Activated CD4-positive, alpha-beta T cell treated with anti-CD3 and anti-CD28 coated beads for 36 hours (primary cell): ENCODE measurements around the gene CAVIN1. TPM values are rescaled to one million over a fixed set of nuclear protein-coding genes. Genes with fewer than 3 reads are reported as not detected.
A peak's percentile ranks its signal among the peaks of the same experiment; 100 is the strongest.
"Not testable (repeated sequence)": the region's sequence is repeated elsewhere in the genome, so short reads cannot be mapped to it uniquely, and the experiment has no call there.

Experiments
- ATAC-seq: fragments of 200-7000 bp; cut with Tn5 transposase; one replicate; pipeline ENCODE4 v1.10.0; 2021; ENCODE audit warnings: mild to moderate bottlenecking, moderate library complexity
- CTCF ChIA-PET: fragments of 350-600 bp; sonication (Branson Sonifier 250); formaldehyde crosslinking; loops from one replicate; lab custom pipeline; 2021; ENCODE audit warnings: antibody characterized with exemption; lab: Charles Lee
- POLR2A ChIA-PET: fragments of 350-600 bp; sonication (Branson Sonifier 250); formaldehyde crosslinking; loops from one replicate; lab custom pipeline; 2021; ENCODE audit warnings: antibody characterized with exemption, inconsistent platforms; lab: Charles Lee
- DNase-seq: peaks from one replicate; pipeline ENCODE4 v3.0.0-alpha.2; 2020
- H3K27ac Mint-ChIP-seq: one replicate; pipeline ENCODE4 v1.8.0; 2021; ENCODE audit warnings: mixed read lengths
- H3K27me3 Mint-ChIP-seq: one replicate; pipeline ENCODE4 v1.8.0; 2021; ENCODE audit warnings: mixed read lengths
- H3K36me3 Mint-ChIP-seq: one replicate; pipeline ENCODE4 v1.8.0; 2021; ENCODE audit warnings: low read depth, mixed read lengths
- H3K4me1 Mint-ChIP-seq: one replicate; pipeline ENCODE4 v1.8.0; 2021; ENCODE audit warnings: mixed read lengths
- H3K4me3 Mint-ChIP-seq: one replicate; pipeline ENCODE4 v1.8.0; 2021; ENCODE audit warnings: mild to moderate bottlenecking, moderate library complexity, mixed read lengths
- H3K9me3 Mint-ChIP-seq: one replicate; pipeline ENCODE4 v1.8.0; 2021; ENCODE audit warnings: low read depth, mixed read lengths
- intact Hi-C, 2 experiments: fragments of 100-400 bp; cut with DNase I in 1 of 2; cut with micrococcal nuclease in 1 of 2; formaldehyde crosslinking; loops; one replicate each; pipeline versions ENCODE4 v1.14.2 to v1.15.1; 2022 to 2024; cut with DNase I, micrococcal nuclease
- total RNA-seq, 2 experiments: library from RNA; stranded (reverse); gene quantifications; one replicate each; pipeline ENCODE4 v1.2.3, GENCODE V29; 2021

CAVIN1 gene
- total RNA-seq, 2 experiments from 2014 or later = 4.2 to 4.4 TPM

- no peaks in the 10 kb centered on the region for H3K36me3 Mint-ChIP-seq
- CTCF ChIA-PET = interaction anchor here (0.6 to 9.9 kb wide), 27 partner anchors 9 to 1936 kb away, joined by 3 to 228 read pairs (median 4); partner anchors contain the start of genes CAVIN1, GHDC, NAGLU and STAT3
- H3K4me1 Mint-ChIP-seq = peaks cover 19% of the 10 kb centered on the region
- peak; percentile 91 for DNase-seq
- POLR2A ChIA-PET = interaction anchor here (0.5 to 1.4 kb wide), 5 partner anchors 9 to 274 kb away, joined by 3 to 5 read pairs (median 4); no protein-coding TSS in a partner anchor
- H3K9me3 Mint-ChIP-seq = no peaks in the 10 kb centered on the region
- H3K4me3 Mint-ChIP-seq = no peak overlapping the region
- no peak overlapping the region for H3K27ac Mint-ChIP-seq
- no peaks in the 10 kb centered on the region for H3K27me3 Mint-ChIP-seq
- intact Hi-C loops = loop anchor here (1.0 to 5.0 kb wide), 8 partner anchors 84 to 439 kb away; partner anchors contain the start of gene CNP (in 1 of the 2)
- ATAC-seq = peak; percentile 69
Observed at GRCh38 chr17:42405963-42406495, 17.0 kb downstream of the CAVIN1 start.

- CTCF ChIA-PET = interaction anchor here (0.6 to 9.9 kb wide), 11 partner anchors 10 to 221 kb away, joined by 3 to 228 read pairs (median 21); partner anchors contain the start of gene STAT3
- POLR2A ChIA-PET = no interaction called here
- H3K36me3 Mint-ChIP-seq = no peaks in the 10 kb centered on the region
Observed at GRCh38 chr17:42405076-42405475, 18.0 kb downstream of the CAVIN1 start.

GRCh38 chr17:42404326-42405055 is 18.6 kb downstream of the CAVIN1 start:
- intact Hi-C loops = loop anchor here (5.0 kb wide), 2 partner anchors 222 to 437 kb away; partner anchors contain the start of genes CNP (in 1 of the 2) and KCNH4 (in 1 of the 2)
- H3K4me3 Mint-ChIP-seq = no peak overlapping the region
- H3K9me3 Mint-ChIP-seq = no peaks in the 10 kb centered on the region
- peaks cover 30% of the 10 kb centered on the region for H3K4me1 Mint-ChIP-seq
- POLR2A ChIA-PET = interaction anchor here (0.6 kb wide), 1 partner anchor 182 kb away, joined by 3 read pairs; no protein-coding TSS in a partner anchor
- CTCF ChIA-PET = interaction anchor here (0.5 to 9.9 kb wide), 13 partner anchors 11 to 221 kb away, joined by 3 to 228 read pairs (median 10); partner anchors contain the start of gene STAT3
- no peak for DNase-seq
- no peak for ATAC-seq
- no peaks in the 10 kb centered on the region for H3K27me3 Mint-ChIP-seq
- no peak overlapping the region for H3K27ac Mint-ChIP-seq
- H3K36me3 Mint-ChIP-seq = no peaks in the 10 kb centered on the region

More at GRCh38 chr17:42405076-42405475, 18.0 kb downstream of the CAVIN1 start:
- Mint-ChIP-seq H3K4me1 (peaks cover 25% of the 10 kb centered on the region), H3K27ac (no peak overlapping the region), H3K9me3 (no peaks in the 10 kb centered on the region), H3K27me3 (no peaks in the 10 kb centered on the region), H3K4me3 (no peak overlapping the region)
- DNase-seq (no peak), ATAC-seq (no peak)
- intact Hi-C loops = loop anchor here in 1 of 2 experiments (5.0 kb wide), 1 partner anchor 438 kb away; the partner anchor contains the start of gene CNP

- H3K4me3 Mint-ChIP-seq = no peak overlapping the region
- ATAC-seq (peak; percentile 58), DNase-seq (peak; percentile 81)
- peaks cover 30% of the 10 kb centered on the region for H3K4me1 Mint-ChIP-seq
- no peaks in the 10 kb centered on the region for H3K9me3 Mint-ChIP-seq
- ChIA-PET POLR2A (interaction anchor here (0.7 to 1.8 kb wide), 5 partner anchors 14 to 92 kb away, joined by 3 to 9 read pairs (median 4); partner anchors contain the start of gene STAT3), CTCF (interaction anchor here (0.6 to 9.9 kb wide), 28 partner anchors 10 to 222 kb away, joined by 3 to 228 read pairs (median 4); partner anchors contain the start of genes GHDC and STAT3)
- peak overlapping the region; percentile 71 for H3K27ac Mint-ChIP-seq
- H3K27me3 Mint-ChIP-seq = no peaks in the 10 kb centered on the region
- H3K36me3 Mint-ChIP-seq = no peaks in the 10 kb centered on the region
- intact Hi-C loops = loop anchor here in 1 of 2 experiments (1.0 to 5.0 kb wide), 2 partner anchors 81 to 221 kb away; partner anchors contain the start of gene KCNH4
Observed at GRCh38 chr17:42403150-42403549, 19.9 kb downstream of the CAVIN1 start.

DNA sequence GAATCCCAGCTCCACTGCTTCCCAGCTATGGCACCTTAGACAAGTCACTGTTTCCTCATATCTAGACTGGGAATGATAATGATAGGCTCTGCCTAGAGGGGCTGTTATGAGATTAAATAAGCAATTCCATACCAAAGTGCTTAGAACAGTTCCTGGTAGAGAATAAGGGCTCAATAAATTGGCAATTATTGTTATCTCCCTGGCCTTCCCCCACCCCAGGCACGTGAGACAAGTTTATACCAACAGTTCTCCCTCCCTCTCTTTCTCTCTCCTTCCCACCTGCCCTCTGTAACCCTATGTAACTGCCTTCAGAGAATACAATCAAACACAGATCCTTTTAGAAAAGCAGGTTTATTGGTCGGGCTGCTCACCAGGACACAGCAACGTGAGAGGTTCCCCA is 20.9 kb downstream of the CAVIN1 start:
- ChIA-PET POLR2A (interaction anchor here (1.8 kb wide), 1 partner anchor 13 kb away, joined by 9 read pairs; the partner anchor contains the start of gene STAT3), CTCF (interaction anchor here (0.5 to 9.9 kb wide), 7 partner anchors 13 to 218 kb away, joined by 3 to 228 read pairs (median 36); partner anchors contain the start of gene STAT3)
- intact Hi-C loops = loop anchor here in 1 of 2 experiments (5.0 kb wide), 1 partner anchor 220 kb away; the partner anchor contains the start of gene KCNH4
- Mint-ChIP-seq H3K27ac (peak overlapping the region; percentile 44), H3K4me1 (peaks cover 23% of the 10 kb centered on the region), H3K9me3 (no peaks in the 10 kb centered on the region), H3K4me3 (no peak overlapping the region), H3K36me3 (no peaks in the 10 kb centered on the region), H3K27me3 (no peaks in the 10 kb centered on the region)
- ATAC-seq = no peak
- no peak for DNase-seq

- not testable (repeated sequence) for H3K27ac Mint-ChIP-seq, H3K27me3 Mint-ChIP-seq, DNase-seq, H3K36me3 Mint-ChIP-seq, ATAC-seq, H3K9me3 Mint-ChIP-seq, H3K4me3 Mint-ChIP-seq
- POLR2A ChIA-PET = interaction anchor here (1.1 to 2.2 kb wide), 4 partner anchors 12 to 87 kb away, joined by 3 to 6 read pairs (median 4); no protein-coding TSS in a partner anchor
- CTCF ChIA-PET = interaction anchor here (1.3 to 9.9 kb wide), 5 partner anchors 12 to 117 kb away, joined by 3 to 228 read pairs (median 14); partner anchors contain the start of gene STAT3
- H3K4me1 Mint-ChIP-seq = peaks cover 18% of the 10 kb centered on the region
- intact Hi-C loops = loop anchor here in 1 of 2 experiments (5.0 kb wide), 1 partner anchor 219 kb away; the partner anchor contains the start of gene KCNH4
Observed at GRCh38 chr17:42400844-42401375, 22.1 kb downstream of the CAVIN1 start.

- DNase-seq (no peak), ATAC-seq (no peak)
- H3K27ac Mint-ChIP-seq = peak overlapping the region; percentile 2
- H3K9me3 Mint-ChIP-seq = no peaks in the 10 kb centered on the region
- CTCF ChIA-PET = interaction anchor here (0.7 to 9.9 kb wide), 11 partner anchors 11 to 178 kb away, joined by 3 to 228 read pairs (median 5); partner anchors contain the start of gene STAT3
- no peaks in the 10 kb centered on the region for H3K36me3 Mint-ChIP-seq
- intact Hi-C loops = loop anchor here in 1 of 2 experiments (5.0 kb wide), 1 partner anchor 218 kb away; the partner anchor contains the start of gene KCNH4
- POLR2A ChIA-PET = interaction anchor here (0.8 to 2.2 kb wide), 5 partner anchors 12 to 86 kb away, joined by 3 to 6 read pairs (median 3); no protein-coding TSS in a partner anchor
- peaks cover 2% of the 10 kb centered on the region for H3K27me3 Mint-ChIP-seq
- H3K4me1 Mint-ChIP-seq = peaks cover 16% of the 10 kb centered on the region
- H3K4me3 Mint-ChIP-seq = no peak overlapping the region
Observed at GRCh38 chr17:42399948-42400843, 22.9 kb downstream of the CAVIN1 start.

DNA sequence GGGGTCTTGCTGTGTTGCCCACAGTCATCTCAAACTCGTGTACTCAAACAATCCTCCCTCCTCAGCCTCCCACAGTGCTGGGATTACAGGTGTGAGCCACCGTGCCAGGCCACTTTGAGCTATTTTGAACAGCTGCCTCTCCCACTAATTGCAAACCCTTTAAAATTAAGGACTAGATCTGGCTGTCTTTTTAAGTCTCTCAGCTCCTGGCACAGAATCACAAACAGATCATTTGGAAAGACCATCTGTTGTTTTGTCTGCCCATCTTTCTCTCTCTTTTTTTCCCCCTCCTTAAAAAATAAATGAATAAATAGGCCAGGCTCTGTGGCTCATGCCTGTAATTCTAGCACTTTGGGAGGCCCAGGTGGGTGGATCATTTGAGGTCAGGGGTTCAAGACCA is 23.9 kb downstream of the CAVIN1 start:
- DNase-seq (no peak), ATAC-seq (no peak)
- H3K4me1 Mint-ChIP-seq = peaks cover 16% of the 10 kb centered on the region
- intact Hi-C loops = no loop called here
- no peak overlapping the region for H3K27ac Mint-ChIP-seq
- H3K27me3 Mint-ChIP-seq = peaks cover 2% of the 10 kb centered on the region
- CTCF ChIA-PET = interaction anchor here (1.0 to 4.0 kb wide), 10 partner anchors 9 to 119 kb away, joined by 3 to 18 read pairs (median 5); partner anchors contain the start of gene STAT3
- no peak overlapping the region for H3K4me3 Mint-ChIP-seq
- H3K36me3 Mint-ChIP-seq = no peaks in the 10 kb centered on the region
- no peaks in the 10 kb centered on the region for H3K9me3 Mint-ChIP-seq
- POLR2A ChIA-PET = interaction anchor here (0.7 to 2.2 kb wide), 3 partner anchors 51 to 85 kb away, joined by 3 to 5 read pairs (median 3); no protein-coding TSS in a partner anchor

GRCh38 chr17:42395601-42396000 is 27.5 kb downstream of the CAVIN1 start:
- intact Hi-C loops, ATAC-seq, H3K9me3 Mint-ChIP-seq, DNase-seq, H3K36me3 Mint-ChIP-seq, POLR2A ChIA-PET, H3K4me3 Mint-ChIP-seq, H3K27ac Mint-ChIP-seq, H3K27me3 Mint-ChIP-seq: not testable (repeated sequence)
- peaks cover 30% of the 10 kb centered on the region for H3K4me1 Mint-ChIP-seq
- CTCF ChIA-PET = interaction anchor here (0.6 to 0.7 kb wide), 2 partner anchors 10 to 73 kb away, joined by 3 read pairs; no protein-coding TSS in a partner anchor
